Measurements from ENCODE around the gene POLE. TPM values are rescaled to one million over a fixed set of nuclear protein-coding genes. Genes with fewer than 3 reads are reported as not detected.
A peak's percentile ranks its signal among the peaks of the same experiment; 100 is the strongest.
"Not testable (repeated sequence)": the region's sequence is repeated elsewhere in the genome, so short reads cannot be mapped to it uniquely, and the experiment has no call there.

Gene POLE
- total RNA-seq, 4 donors from 2014 or later: 25.8 to 66.0 (median 36.9) TPM

DNA sequence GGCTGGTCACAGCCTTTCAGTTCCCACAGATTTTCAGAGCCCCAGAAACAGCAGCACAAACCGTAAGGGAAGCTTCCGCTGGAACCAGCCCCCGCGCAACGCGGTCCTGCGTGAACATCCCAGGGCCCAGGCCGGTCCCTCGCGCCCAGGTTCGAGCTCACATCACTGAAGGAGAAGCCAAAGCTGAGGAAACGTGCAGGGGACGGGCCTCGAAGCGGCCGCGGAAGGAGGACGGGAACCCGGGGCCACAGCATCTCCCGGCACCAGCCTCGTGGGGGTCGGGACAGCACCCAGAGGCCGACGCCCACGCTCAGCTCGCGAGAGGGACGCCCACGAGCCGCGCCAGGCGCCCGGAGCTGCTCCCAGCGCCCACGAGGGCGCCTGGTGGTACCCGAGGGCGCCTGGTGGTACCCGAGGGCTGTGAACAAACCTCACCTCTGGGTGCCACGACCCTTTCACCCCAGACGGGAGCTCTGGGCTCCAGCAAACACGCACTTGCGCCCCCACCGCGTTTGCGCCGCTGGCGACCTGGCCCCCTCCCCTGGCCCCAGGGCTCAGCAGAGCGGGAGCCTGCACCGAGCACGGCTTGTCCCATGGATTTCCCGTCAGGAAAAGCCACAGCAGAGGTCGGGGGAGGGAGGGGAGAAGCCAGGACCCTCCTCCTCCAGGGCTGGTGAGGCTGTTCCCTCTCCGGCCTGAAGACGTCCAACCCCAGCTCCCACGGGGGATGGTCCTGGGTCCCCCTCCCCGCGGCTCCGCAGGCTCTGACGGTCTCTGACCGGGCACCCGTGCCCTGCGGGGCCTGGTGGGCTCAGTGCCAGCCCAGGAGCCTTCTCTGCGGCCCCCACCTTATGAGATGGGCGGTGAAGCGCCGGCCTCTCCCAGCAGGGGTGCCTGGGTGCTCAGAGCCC lies 83.6 kb downstream of the POLE start:
- no peak overlapping the region for H3K4me3 ChIP-seq (ENCODE audit: low read depth, poor library complexity, severe bottlenecking)
- TF ChIP-seq POLR2A (IDR thresholded peaks at IDR 0.05): no peak
- TF ChIP-seq, protein P1, sequence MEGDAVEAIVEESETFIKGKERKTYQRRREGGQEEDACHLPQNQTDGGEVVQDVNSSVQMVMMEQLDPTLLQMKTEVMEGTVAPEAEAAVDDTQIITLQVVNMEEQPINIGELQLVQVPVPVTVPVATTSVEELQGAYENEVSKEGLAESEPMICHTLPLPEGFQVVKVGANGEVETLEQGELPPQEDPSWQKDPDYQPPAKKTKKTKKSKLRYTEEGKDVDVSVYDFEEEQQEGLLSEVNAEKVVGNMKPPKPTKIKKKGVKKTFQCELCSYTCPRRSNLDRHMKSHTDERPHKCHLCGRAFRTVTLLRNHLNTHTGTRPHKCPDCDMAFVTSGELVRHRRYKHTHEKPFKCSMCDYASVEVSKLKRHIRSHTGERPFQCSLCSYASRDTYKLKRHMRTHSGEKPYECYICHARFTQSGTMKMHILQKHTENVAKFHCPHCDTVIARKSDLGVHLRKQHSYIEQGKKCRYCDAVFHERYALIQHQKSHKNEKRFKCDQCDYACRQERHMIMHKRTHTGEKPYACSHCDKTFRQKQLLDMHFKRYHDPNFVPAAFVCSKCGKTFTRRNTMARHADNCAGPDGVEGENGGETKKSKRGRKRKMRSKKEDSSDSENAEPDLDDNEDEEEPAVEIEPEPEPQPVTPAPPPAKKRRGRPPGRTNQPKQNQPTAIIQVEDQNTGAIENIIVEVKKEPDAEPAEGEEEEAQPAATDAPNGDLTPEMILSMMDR (IDR thresholded peaks at IDR 0.05): no peak
- DNase-seq (ENCODE audit: low spot score in 2 of 2): no peak
- 51 to 53% methylated on average over 47 to 59 of the region's 67 CpGs for WGBS, 2 donors
- intact Hi-C loops (cut with DNase I; ENCODE audit: low total_unique reads): loop anchor here (10.0 kb wide), 1 partner anchor 449 kb away; no protein-coding TSS in a partner anchor

DNA sequence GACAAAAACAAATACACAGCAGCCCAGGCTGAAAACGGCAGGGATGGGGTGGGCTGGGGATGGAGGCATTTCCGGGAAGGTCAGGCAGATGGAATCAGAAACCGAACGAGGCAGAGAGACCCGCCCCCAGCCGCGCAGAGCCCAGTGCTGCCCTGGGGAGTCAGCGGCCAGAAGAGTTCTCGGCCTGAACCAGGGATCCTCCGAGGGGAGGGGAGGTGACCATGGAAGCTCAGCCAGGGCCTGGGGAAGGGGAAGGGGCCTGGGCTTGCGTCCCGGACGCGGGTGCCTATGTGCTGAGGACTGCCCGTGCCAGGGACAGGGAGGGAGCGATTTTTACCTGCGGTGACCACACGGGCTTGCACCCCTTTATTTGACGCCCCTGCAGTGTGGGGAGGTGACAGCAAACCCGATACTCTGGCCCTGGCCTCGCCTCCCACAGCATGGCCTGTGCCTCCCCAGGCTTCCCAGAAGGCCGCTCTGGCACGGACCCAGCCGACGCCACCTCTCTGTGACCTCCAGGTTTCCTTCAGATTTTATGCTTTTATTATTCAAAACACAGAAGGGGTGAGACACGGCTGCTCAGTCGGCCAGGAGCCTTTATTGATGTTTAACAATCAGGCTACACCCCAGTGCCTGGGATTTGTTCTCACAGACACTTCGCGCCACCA lies 84.4 kb downstream of the POLE start:
- H3K4me3 ChIP-seq (ENCODE audit: low read depth, poor library complexity, severe bottlenecking): no peak overlapping the region

DNA sequence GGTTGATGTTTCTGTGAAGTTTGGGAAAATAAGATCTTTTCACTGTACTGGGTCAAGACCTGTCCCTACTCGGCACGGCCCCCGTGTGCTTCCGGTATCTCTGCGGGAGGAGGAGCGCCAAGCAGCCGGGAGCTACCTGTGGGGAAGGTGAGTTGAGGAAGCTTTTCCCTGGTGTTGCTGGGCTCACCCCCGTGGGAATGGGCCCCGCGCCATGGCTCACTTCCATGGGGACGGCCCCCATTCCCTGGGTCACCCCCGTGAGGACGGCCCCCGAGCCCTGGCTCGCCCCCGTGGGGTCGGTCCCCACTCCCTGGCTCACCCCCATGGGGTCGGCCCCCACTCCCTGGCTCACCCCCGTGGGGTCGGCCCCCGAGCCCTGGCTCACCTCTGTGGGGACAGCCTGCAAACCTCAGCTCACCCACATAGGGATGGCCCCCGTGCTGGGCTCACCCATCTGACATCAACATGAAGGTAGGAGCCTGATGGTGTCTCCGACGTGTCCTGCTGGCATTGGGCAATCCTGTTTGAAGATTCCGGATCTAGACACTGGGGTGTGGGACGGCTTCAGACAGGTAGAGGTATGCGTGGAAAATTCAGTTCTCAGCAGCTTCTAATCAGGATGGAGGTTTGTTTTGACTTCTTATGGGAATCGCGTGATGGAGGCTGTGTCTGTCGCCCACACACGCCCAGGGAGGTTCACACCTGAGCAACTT lies 85.8 kb downstream of the POLE start:
- TF ChIP-seq POLR2A (IDR thresholded peaks at IDR 0.05): no peak
- TF ChIP-seq, protein P1 (IDR thresholded peaks at IDR 0.05): no peak
- DNase-seq (ENCODE audit: low spot score in 2 of 2): no peak
- 61 to 68% methylated on average over 22 to 30 of the region's 31 CpGs for WGBS, 2 donors
- intact Hi-C loops (cut with DNase I; ENCODE audit: low total_unique reads): loop anchor here (10.0 kb wide), 1 partner anchor 447 kb away; no protein-coding TSS in a partner anchor
- no peak overlapping the region for H3K4me3 ChIP-seq (ENCODE audit: low read depth, poor library complexity, severe bottlenecking)

More for the DNA sequence above, 84.4 kb downstream of the POLE start:
- WGBS, 2 donors: 57 to 58% methylated on average over 28 to 29 of the region's 29 CpGs
- no peak for DNase-seq (ENCODE audit: low spot score in 2 of 2)
- intact Hi-C loops (cut with DNase I; ENCODE audit: low total_unique reads): loop anchor here (10.0 kb wide), 1 partner anchor 448 kb away; no protein-coding TSS in a partner anchor
- TF ChIP-seq, protein P1 (IDR thresholded peaks at IDR 0.05): no peak
- TF ChIP-seq POLR2A (IDR thresholded peaks at IDR 0.05): no peak

DNA sequence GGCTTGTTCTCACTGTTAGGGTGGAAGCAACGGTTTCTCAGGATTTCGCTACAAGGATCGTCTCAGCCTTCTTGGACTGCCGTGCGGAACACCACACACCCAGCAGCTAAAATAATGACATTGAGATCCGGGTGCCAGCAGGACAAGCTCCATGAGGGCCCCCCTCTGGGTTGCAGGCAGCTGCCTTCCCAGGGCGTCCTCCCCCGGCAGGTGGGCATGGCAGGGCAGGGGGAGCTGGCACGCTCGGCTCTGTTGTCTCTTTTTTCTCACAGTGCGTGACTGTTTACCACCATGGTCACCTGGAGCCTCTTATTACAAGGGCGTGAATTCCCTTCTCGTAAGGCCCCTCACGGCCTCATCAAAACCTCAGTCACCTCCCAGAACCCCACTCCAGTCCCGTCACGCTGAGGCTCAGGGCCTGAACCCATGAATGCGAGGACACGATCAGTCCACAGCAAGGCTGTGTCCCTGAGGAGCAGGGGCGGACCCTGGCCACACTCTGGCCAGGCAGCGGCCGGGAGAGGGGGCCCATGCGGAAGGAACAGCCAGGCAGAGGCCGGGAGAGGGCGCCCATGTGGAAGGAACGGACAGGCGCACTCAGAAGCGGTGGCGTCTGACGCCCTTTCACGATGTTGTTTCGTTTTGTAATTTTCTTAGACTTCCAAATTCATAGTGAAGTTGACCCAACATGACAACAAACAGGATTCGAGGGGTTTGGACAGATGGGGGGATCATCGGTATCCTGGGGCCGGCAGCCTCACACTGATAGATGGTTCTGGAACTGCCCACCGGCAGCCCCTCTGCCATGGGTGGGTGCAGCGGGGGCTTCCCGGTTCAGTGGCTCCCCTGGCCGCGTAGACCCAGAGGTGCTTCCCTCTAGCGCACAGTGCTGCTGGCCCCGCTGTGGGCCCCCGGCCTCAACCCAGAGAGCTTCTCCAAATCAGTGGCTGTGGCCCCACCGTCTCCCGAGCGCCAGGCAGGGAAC lies 86.8 kb downstream of the POLE start:
- 28 to 36% methylated on average over 34 to 35 of the region's 45 CpGs for WGBS, 2 donors
- TF ChIP-seq POLR2A (IDR thresholded peaks at IDR 0.05): no peak
- TF ChIP-seq, protein P1 (IDR thresholded peaks at IDR 0.05): no peak
- H3K4me3 ChIP-seq (ENCODE audit: low read depth, poor library complexity, severe bottlenecking): peak overlapping the region; percentile 4
- intact Hi-C loops (cut with DNase I; ENCODE audit: low total_unique reads): loop anchor here (10.0 kb wide), 1 partner anchor 446 kb away; no protein-coding TSS in a partner anchor
- peak in 1 of 2 donors; percentile 53 for DNase-seq (ENCODE audit: low spot score in 2 of 2)

DNA sequence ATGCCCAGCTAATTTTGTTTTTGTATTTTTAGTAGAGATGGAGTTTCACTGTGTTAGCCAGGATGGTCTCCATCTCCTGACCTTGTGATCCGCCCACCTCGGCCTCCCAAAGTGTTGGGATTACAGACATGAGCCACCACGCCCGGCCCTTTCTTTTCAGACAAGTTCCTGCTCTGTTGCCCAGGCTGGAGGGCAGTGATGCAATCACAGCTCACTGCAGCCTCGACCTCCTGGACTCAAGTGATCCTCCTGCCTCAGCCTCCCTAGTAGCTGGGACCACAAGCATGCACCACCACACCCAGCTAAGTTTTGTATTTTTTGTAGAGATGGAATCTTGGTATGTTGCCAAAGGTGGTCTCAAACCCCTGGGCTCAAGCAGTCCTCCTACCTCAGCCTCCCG lies 87.6 kb downstream of the POLE start:
- WGBS, 2 donors: 61 to 71% methylated on average over 6 of the region's 6 CpGs
- DNase-seq (ENCODE audit: low spot score in 2 of 2); intact Hi-C loops (cut with DNase I; ENCODE audit: low total_unique reads): not testable (repeated sequence)

More for the DNA sequence above, 87.6 kb downstream of the POLE start:
- H3K4me3 ChIP-seq (ENCODE audit: low read depth, poor library complexity, severe bottlenecking): not testable (repeated sequence)

Measured in lower leg skin (tissue), 4 donors.